ENCODE data around the gene RAB4A. TPM values are rescaled to one million over a fixed set of nuclear protein-coding genes. Genes with fewer than 3 reads are reported as not detected.

RAB4A gene
- total and polyA plus RNA-seq, 2 of the 8 experiments (the other 6 are each of a cell fraction or from before 2014, with no cell fraction given): 13.3 to 68.8 TPM

GRCh38 chr1:229342656-229343569, 72.0 kb downstream of the RAB4A start, which contains the start of gene CCSAP (continued):
- TF ChIP-seq MAX (IDR thresholded peaks at IDR 0.05) (peak; percentile 24), SIX5 (IDR thresholded peaks at IDR 0.05; ENCODE audit: low read depth, low read length) (no peak), PHF8 (conservative IDR thresholded peaks at IDR 0.05; ENCODE audit: low read depth, low read length) (peak; percentile 58; the same call in 1 of the 2 replicates), POLR2A (IDR thresholded peaks at IDR 0.05; ENCODE audit: control extremely low read depth in 1 of 2, low read depth in 2 of 2, low read length in 2 of 2) (peak in 1 of 2 experiments; percentile 65; a peak in 2 of 3 replicates), POLR2AphosphoS5 (IDR thresholded peaks at IDR 0.05; ENCODE audit: low read depth, low read length) (peak; percentile 27; the same call in 1 of the 2 replicates), KDM4A (IDR thresholded peaks at IDR 0.05; ENCODE audit: low read depth, low read length, severe bottlenecking) (peak; percentile 68), ASH2L (IDR thresholded peaks at IDR 0.05; ENCODE audit: low read length) (peak; percentile 66), TAF1 (IDR thresholded peaks at IDR 0.05; ENCODE audit: low read depth, low read length) (peak; percentile 67)
